Epithelial cell of proximal tubule (primary cell): ENCODE data around the gene LRFN5. TPM values are rescaled to one million over a fixed set of nuclear protein-coding genes. Genes with fewer than 3 reads are reported as not detected.

Experiments
- DNase-seq: peaks from one replicate; pipeline ENCODE4 v3.0.0-alpha.2; 2011; ENCODE audit warnings: low read depth
- H3K4me3 ChIP-seq: 2 replicates; pipeline ENCODE4 v1.5.1; 2011; ENCODE audit warnings: low read depth, mild to moderate bottlenecking, low read length
- CTCF ChIP-seq: conservative IDR thresholded peaks from 2 replicates; pipeline ENCODE4 v1.5.1; 2012; ENCODE audit warnings: low read depth, mild to moderate bottlenecking, low read length
- total RNA-seq: library from RNA; depleted of rRNA; stranded (reverse); fragments of >200 nt; gene quantifications from 2 replicates; pipeline ENCODE4 v1.2.3, GENCODE V29; 2015

Gene LRFN5
- total RNA-seq, 1 donor from 2014 or later = 1.4 TPM

DNA sequence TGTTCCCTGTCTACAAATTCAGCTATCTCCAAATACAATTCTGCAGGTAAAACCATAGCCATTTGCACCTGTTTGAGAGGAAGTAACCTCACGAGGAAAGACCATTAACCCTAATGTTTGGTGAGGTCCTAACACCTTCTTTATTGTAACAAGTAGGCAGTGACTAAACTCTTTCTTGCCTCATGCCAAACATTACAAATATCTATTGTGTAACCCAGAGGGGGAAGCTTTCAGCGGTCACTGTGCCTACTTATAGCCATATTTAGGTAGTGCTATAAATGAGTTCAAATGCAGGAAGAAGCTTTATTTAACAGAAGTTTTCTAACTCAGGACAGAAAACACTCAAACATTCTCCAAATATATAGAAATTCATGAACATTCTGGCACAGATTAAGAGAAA lies 252.7 kb downstream of the LRFN5 start:
- no peak for TF ChIP-seq CTCF
- DNase-seq = no peak
- no peak overlapping the region for H3K4me3 ChIP-seq

- no peak for TF ChIP-seq CTCF
- no peak for DNase-seq
- no peak overlapping the region for H3K4me3 ChIP-seq
Observed at GRCh38 chr14:41860586-41860985, 253.9 kb downstream of the LRFN5 start.

DNA sequence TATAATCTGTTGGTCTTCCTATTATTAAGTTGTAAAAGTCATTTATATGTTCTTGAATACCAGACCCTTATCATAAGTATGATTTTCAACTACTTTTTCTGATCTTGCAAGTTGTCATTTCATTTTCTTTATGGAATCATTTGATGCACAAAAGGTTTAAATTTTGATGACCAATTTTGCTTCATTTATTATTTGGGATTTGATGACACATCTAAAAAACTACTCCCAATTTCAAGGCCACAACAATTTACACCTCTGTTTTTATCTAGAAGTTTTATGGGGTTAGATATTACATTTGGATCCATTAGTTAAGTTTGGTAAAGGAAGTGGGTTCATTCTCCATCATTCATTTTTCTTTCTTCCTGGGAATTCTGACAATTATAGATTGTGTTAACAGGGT lies 259.2 kb downstream of the LRFN5 start:
- H3K4me3 ChIP-seq = no peak overlapping the region
- TF ChIP-seq CTCF = no peak
- DNase-seq = no peak

- no peak for DNase-seq
- TF ChIP-seq CTCF = no peak
- no peak overlapping the region for H3K4me3 ChIP-seq
Observed at GRCh38 chr14:41868396-41868795, 261.7 kb downstream of the LRFN5 start.

GRCh38 chr14:41872931-41873685 lies 266.4 kb downstream of the LRFN5 start:
- no peak for DNase-seq

GRCh38 chr14:41873686-41874317 lies 267.1 kb downstream of the LRFN5 start:
- TF ChIP-seq CTCF = no peak
- no peak overlapping the region for H3K4me3 ChIP-seq
- DNase-seq = no peak

More at GRCh38 chr14:41872931-41873685, 266.4 kb downstream of the LRFN5 start:
- H3K4me3 ChIP-seq = no peak overlapping the region
- no peak for TF ChIP-seq CTCF
